ENCODE data around the gene NINL.

GRCh38 chr20:25478889-25479568 lies 106.3 kb downstream of the NINL start:
- TF ChIP-seq CTCF (IDR thresholded peaks at IDR 0.05; ENCODE audit: low read depth, low read length) (no peak), POLR2A (IDR thresholded peaks at IDR 0.05; ENCODE audit: extremely low read depth, insufficient read length) (no peak), MAX (IDR thresholded peaks at IDR 0.05; ENCODE audit: low read depth, low read length) (no peak), MYC (IDR thresholded peaks at IDR 0.05; ENCODE audit: low read depth, low read length) (no peak)

Data from NB4 (cell line).